HepG2 (cell line): ENCODE results near the gene RAD17. TPM values are rescaled to one million over a fixed set of nuclear protein-coding genes. Genes with fewer than 3 reads are reported as not detected.

Experiments used
- ATAC-seq: fragments of 200-7000 bp; cut with Tn5 transposase; 3 replicates; pipeline ENCODE4 v1.9.1; 2020; ENCODE audit warnings: mild to moderate bottlenecking, moderate library complexity
- BruUV-seq: library from RNA; stranded (reverse); fragments of 400-500 nt; replicated peaks from 2 replicates; lab custom pipeline; 2021; lab: Mats Ljungman, UMichigan
- CTCF ChIA-PET: fragments of 300-600 bp; formaldehyde crosslinking; extraction: SDS; loops from one replicate; lab custom pipeline; 2021; ENCODE audit warnings: low total read pairs, inconsistent platforms, low intra/inter-chr PET ratio; lab: Yijun Ruan, JAX
- POLR2A ChIA-PET: fragments of 350-600 bp; sonication (Branson Sonifier 250); formaldehyde crosslinking; loops from one replicate; lab custom pipeline; 2020; ENCODE audit warnings: antibody characterized with exemption, inconsistent platforms; lab: Yijun Ruan, JAX
- DNase-seq: peaks from one replicate; pipeline ENCODE4 v3.0.0-alpha.2; 2015; ENCODE audit warnings: low spot score
- FAIRE-seq: peaks from 3 replicates; lab custom pipeline; 2011; peaks lifted over from hg19 to GRCh38; lab: Jason Lieb, UNC
- H2AFZ ChIP-seq: one replicate; pipeline ENCODE4 v1.6.1; 2011; ENCODE audit warnings: low read length, inconsistent platforms
- H3K27ac ChIP-seq: fragments of 300-600 bp; 3 replicates; pipeline ENCODE4 v1.8.0; 2011; ENCODE audit warnings: mixed run types, mild to moderate bottlenecking, mixed read lengths, low read length, inconsistent platforms; ENCODE audit not compliant: insufficient read depth; ENCODE audit errors: extremely low read length
- H3K27me3 ChIP-seq, 2 experiments: fragments of 200-600 bp in 1 of 2; 2 replicates in 1 of 2; 3 replicates in 1 of 2; pipeline versions ENCODE4 v1.6.0 to v1.8.0; 2011; ENCODE audit warnings: low read length in 2 of 2, mild to moderate bottlenecking in 2 of 2, moderate library complexity in 2 of 2, inconsistent platforms in 1 of 2; ENCODE audit not compliant: insufficient read depth in 2 of 2, control insufficient read depth in 1 of 2
- H3K36me3 ChIP-seq, 2 experiments: fragments of 200-600 bp in 1 of 2; replicated peaks in 1 of 2; 2 replicates in 1 of 2; 3 replicates in 1 of 2; pipeline versions ENCODE4 v1.5.1 to v1.8.0; 2011; ENCODE audit warnings: low read length in 2 of 2, inconsistent platforms in 1 of 2; ENCODE audit not compliant: insufficient read depth in 2 of 2, control insufficient read depth in 1 of 2
- H3K4me1 ChIP-seq: 2 replicates; pipeline ENCODE4 v1.5.1; 2012; ENCODE audit warnings: low read length, inconsistent platforms; ENCODE audit not compliant: insufficient read depth
- H3K4me2 ChIP-seq: 2 replicates; pipeline ENCODE4 v1.6.0; 2011; ENCODE audit warnings: low read depth, low read length, inconsistent platforms
- H3K4me3 ChIP-seq, 3 experiments: fragments of 200-600 bp in 1 of 3; sonication (generic), shearing (Covaris generic) in 1 of 3; replicated peaks in 1 of 3; 2 replicates each; pipeline ENCODE4 v1.5.1; 2011 to 2016; ENCODE audit warnings: low read length in 3 of 3, inconsistent platforms in 2 of 3, low read depth in 2 of 3, mild to moderate bottlenecking in 2 of 3, control low read depth in 1 of 3, mixed read lengths in 1 of 3; ENCODE audit not compliant: insufficient read depth in 1 of 3
- H3K79me2 ChIP-seq: one replicate; pipeline ENCODE4 v1.6.1; 2011; ENCODE audit warnings: low read length, inconsistent platforms; ENCODE audit not compliant: insufficient read depth
- H3K9ac ChIP-seq: 2 replicates; pipeline ENCODE4 v1.6.0; 2011; ENCODE audit warnings: mild to moderate bottlenecking, low read depth, low read length, inconsistent platforms; ENCODE audit not compliant: insufficient read depth
- H3K9me3 ChIP-seq: 2 replicates; pipeline ENCODE4 v1.5.1; 2012; ENCODE audit warnings: mild to moderate bottlenecking, low read length
- H4K20me1 ChIP-seq: 2 replicates; pipeline ENCODE4 v1.6.0; 2011; ENCODE audit warnings: inconsistent platforms, mild to moderate bottlenecking, low read length, moderate library complexity; ENCODE audit not compliant: insufficient read depth
- CBFB ChIP-seq: sonication (generic); formaldehyde crosslinking; IDR thresholded peaks from 2 replicates; pipeline ENCODE4 v1.4.0; 2020; ENCODE audit warnings: missing genetic modification reagents
- MED13 ChIP-seq: sonication (generic); formaldehyde crosslinking; IDR thresholded peaks from 2 replicates; pipeline ENCODE4 v1.5.0; 2020; ENCODE audit warnings: missing genetic modification reagents
- SKI ChIP-seq: fragments of 450-650 bp; IDR thresholded peaks from one replicate; pipeline ENCODE4 v1.6.1; 2018; ENCODE audit warnings: mild to moderate bottlenecking; ENCODE audit not compliant: partially characterized antibody
- SP140L ChIP-seq: sonication (generic); formaldehyde crosslinking; IDR thresholded peaks from 2 replicates; pipeline ENCODE4 v1.4.0; 2020; ENCODE audit warnings: missing genetic modification reagents, borderline replicate concordance
- TFAP4 ChIP-seq: sonication (generic); IDR thresholded peaks from 2 replicates; pipeline ENCODE4 v1.6.1; 2016; ENCODE audit warnings: low read depth, borderline replicate concordance
- ZNF451 ChIP-seq: sonication (generic); formaldehyde crosslinking; IDR thresholded peaks from 2 replicates; pipeline ENCODE4 v1.5.0; 2020; ENCODE audit warnings: mild to moderate bottlenecking, missing genetic modification reagents
- ZNF713 ChIP-seq: sonication (generic); formaldehyde crosslinking; IDR thresholded peaks from 2 replicates; pipeline ENCODE4 v1.4.0; 2020; ENCODE audit warnings: mild to moderate bottlenecking, missing genetic modification reagents
- ZSCAN5A ChIP-seq: sonication (generic); formaldehyde crosslinking; IDR thresholded peaks from 2 replicates; pipeline ENCODE4 v1.8.0; 2022; ENCODE audit warnings: mild to moderate bottlenecking, missing genetic modification reagents, borderline replicate concordance
- WGBS: methylation state at CpG from one replicate; pipeline ENCODE4 v1.1.6; 2017; ENCODE audit warnings: low lambda C conversion rate; 5-methylcytosine and 5-hydroxymethylcytosine counted together
- in situ Hi-C: cut with HindIII; loops from 2 replicates; pipeline ENCODE4 v1.10.0; 2017; ENCODE audit warnings: low pct_unique_long_range_greater_than_20kb; ENCODE audit not compliant: extremely low pct_ligation_motif_present
- intact Hi-C: fragments of 100-400 bp; cut with micrococcal nuclease; formaldehyde crosslinking; loops from one replicate; pipeline ENCODE4 v1.10.0; 2022; ENCODE audit not compliant: unreplicated experiment
- polyA plus RNA-seq, 8 experiments: library from polyadenylated mRNA; depleted of rRNA in 3 of 8; stranded (reverse) in 7 of 8; unstranded in 1 of 8; fragments of >200 nt; fragmentation: Illumina TruSeq in 4 of 8; extraction: Trizol in 4 of 8; gene quantifications; 2 replicates each; pipeline versions ENCODE4 v1.2.1 to v1.2.3, GENCODE V29; 2011 to 2016; ENCODE audit warnings: low read depth in 4 of 8, missing spikeins in 1 of 8, mixed read lengths in 1 of 8; ENCODE audit not compliant: insufficient read depth in 1 of 8
- total RNA-seq, 5 experiments: library from RNA; depleted of rRNA; stranded (reverse); fragments of >200 nt; fragmentation: Illumina TruSeq; extraction: Trizol; gene quantifications; 2 replicates each; pipeline ENCODE4 v1.2.3, GENCODE V29; 2016; ENCODE audit warnings: low read depth in 1 of 5
- TF ChIP-seq, protein P1 (sequence below): fragments of 450-650 bp; IDR thresholded peaks from 2 replicates; pipeline ENCODE4 v1.6.1; 2017; ENCODE audit warnings: mild to moderate bottlenecking
- TF ChIP-seq, protein P2 (sequence below): IDR thresholded peaks from 2 replicates; pipeline ENCODE4 v1.6.1; 2016
- TF ChIP-seq, protein P3 (sequence below): sonication (generic); formaldehyde crosslinking; IDR thresholded peaks from 2 replicates; pipeline ENCODE4 v1.8.1; 2022; ENCODE audit warnings: low read depth, mild to moderate bottlenecking, missing genetic modification reagents
- TF ChIP-seq, protein P4 (sequence below): sonication (generic); formaldehyde crosslinking; IDR thresholded peaks from 2 replicates; pipeline ENCODE4 v1.4.0; 2020; ENCODE audit warnings: missing genetic modification reagents; ENCODE audit errors: not compliant biosample characterization

RAD17 gene
- total and polyA plus RNA-seq, 2 of the 13 experiments (the other 11 are each of a cell fraction or from before 2014, with no cell fraction given), result 24.0 to 25.9 TPM

DNA sequence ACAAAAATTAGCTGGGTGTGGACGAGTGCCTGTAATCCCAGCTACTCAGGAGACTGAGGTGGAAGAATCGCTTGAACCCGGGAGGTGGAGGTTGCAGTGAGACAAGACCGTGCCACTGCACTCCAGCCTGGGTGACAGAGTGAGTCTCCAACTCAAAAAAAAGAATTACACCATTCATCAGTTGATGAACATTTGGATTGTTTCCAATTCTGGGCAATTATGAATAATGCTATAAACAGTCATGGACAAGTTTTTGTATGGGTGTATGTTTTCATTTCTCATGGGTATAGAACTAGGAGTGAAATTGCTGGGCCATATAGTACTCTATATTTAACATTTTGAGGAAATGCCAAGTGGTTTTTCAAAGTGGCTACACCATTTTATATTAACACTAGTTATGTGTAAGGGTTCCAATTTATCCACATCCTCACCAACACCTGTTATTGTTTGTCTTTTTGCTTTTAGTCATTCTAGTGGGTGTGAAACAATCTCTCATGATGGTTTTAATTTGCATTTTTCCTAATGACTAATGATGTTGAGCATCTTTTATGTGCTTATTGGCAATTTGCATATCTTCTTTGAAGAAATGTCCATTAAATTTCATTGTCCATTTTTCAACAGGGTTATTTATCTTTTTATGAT is 28.0 kb upstream of the RAD17 start (continued):
- TF ChIP-seq, protein P1, sequence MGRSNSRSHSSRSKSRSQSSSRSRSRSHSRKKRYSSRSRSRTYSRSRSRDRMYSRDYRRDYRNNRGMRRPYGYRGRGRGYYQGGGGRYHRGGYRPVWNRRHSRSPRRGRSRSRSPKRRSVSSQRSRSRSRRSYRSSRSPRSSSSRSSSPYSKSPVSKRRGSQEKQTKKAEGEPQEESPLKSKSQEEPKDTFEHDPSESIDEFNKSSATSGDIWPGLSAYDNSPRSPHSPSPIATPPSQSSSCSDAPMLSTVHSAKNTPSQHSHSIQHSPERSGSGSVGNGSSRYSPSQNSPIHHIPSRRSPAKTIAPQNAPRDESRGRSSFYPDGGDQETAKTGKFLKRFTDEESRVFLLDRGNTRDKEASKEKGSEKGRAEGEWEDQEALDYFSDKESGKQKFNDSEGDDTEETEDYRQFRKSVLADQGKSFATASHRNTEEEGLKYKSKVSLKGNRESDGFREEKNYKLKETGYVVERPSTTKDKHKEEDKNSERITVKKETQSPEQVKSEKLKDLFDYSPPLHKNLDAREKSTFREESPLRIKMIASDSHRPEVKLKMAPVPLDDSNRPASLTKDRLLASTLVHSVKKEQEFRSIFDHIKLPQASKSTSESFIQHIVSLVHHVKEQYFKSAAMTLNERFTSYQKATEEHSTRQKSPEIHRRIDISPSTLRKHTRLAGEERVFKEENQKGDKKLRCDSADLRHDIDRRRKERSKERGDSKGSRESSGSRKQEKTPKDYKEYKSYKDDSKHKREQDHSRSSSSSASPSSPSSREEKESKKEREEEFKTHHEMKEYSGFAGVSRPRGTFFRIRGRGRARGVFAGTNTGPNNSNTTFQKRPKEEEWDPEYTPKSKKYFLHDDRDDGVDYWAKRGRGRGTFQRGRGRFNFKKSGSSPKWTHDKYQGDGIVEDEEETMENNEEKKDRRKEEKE, result no peak
- TF ChIP-seq ZNF713 (CRISPR knock-in tag) (no peak), ZSCAN5A (no peak), SKI (no peak)
- TF ChIP-seq, protein P2, sequence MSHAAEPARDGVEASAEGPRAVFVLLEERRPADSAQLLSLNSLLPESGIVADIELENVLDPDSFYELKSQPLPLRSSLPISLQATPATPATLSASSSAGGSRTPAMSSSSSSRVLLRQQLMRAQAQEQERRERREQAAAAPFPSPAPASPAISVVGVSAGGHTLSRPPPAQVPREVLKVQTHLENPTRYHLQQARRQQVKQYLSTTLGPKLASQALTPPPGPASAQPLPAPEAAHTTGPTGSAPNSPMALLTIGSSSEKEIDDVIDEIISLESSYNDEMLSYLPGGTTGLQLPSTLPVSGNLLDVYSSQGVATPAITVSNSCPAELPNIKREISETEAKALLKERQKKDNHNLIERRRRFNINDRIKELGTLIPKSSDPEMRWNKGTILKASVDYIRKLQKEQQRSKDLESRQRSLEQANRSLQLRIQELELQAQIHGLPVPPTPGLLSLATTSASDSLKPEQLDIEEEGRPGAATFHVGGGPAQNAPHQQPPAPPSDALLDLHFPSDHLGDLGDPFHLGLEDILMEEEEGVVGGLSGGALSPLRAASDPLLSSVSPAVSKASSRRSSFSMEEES, result no peak

DNA sequence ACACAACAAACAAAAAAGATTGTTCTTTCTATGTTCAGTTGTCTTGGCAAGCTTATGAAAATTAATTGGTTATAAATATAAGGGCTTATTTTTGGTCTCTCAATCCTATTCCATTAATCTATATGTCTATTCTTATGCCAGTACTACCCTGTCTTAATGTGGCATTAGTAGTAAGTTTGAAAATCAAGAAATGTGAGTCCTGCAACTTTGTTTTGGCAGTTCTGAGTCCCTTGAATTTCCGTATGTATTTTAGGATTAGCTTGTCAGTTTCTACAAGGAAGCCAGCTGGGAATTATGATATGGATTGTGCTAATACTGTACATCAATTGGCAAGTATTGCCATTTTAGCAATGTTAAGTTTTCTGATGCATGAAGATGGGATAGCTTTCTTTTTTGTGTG is 26.5 kb upstream of the RAD17 start:
- H3K79me2 ChIP-seq, result no peaks in the 10 kb centered on the region
- no peak overlapping the region for H3K9ac ChIP-seq
- no peaks in the 10 kb centered on the region for H3K36me3 ChIP-seq
- in situ Hi-C loops, result no loop called here
- H3K4me3 ChIP-seq, result no peak overlapping the region
- ChIA-PET CTCF (no interaction called here), POLR2A (no interaction called here)
- FAIRE-seq (no peak), DNase-seq (no peak), ATAC-seq (no peak)
- H3K27ac ChIP-seq, result no peak overlapping the region
- no peak overlapping the region for H2AFZ ChIP-seq
- intact Hi-C loops, result no loop called here
- H4K20me1 ChIP-seq, result no peaks in the 10 kb centered on the region
- peaks cover 8% of the 10 kb centered on the region for H3K4me1 ChIP-seq
- no peaks in the 10 kb centered on the region for H3K27me3 ChIP-seq
- no TSS peak for BruUV-seq
- no peaks in the 10 kb centered on the region for H3K9me3 ChIP-seq
- WGBS, result 65% methylated on average over 1 of the region's 1 CpG
- no peak overlapping the region for H3K4me2 ChIP-seq
- TF ChIP-seq ZNF451 (CRISPR knock-in tag), result no peak
- no peak for TF ChIP-seq MED13
- no peak for TF ChIP-seq SP140L (CRISPR knock-in tag)
- TF ChIP-seq, protein P3, sequence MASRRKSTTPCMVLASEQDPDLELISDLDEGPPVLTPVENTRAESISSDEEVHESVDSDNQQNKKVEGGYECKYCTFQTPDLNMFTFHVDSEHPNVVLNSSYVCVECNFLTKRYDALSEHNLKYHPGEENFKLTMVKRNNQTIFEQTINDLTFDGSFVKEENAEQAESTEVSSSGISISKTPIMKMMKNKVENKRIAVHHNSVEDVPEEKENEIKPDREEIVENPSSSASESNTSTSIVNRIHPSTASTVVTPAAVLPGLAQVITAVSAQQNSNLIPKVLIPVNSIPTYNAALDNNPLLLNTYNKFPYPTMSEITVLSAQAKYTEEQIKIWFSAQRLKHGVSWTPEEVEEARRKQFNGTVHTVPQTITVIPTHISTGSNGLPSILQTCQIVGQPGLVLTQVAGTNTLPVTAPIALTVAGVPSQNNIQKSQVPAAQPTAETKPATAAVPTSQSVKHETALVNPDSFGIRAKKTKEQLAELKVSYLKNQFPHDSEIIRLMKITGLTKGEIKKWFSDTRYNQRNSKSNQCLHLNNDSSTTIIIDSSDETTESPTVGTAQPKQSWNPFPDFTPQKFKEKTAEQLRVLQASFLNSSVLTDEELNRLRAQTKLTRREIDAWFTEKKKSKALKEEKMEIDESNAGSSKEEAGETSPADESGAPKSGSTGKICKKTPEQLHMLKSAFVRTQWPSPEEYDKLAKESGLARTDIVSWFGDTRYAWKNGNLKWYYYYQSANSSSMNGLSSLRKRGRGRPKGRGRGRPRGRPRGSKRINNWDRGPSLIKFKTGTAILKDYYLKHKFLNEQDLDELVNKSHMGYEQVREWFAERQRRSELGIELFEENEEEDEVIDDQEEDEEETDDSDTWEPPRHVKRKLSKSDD, result no peak
- TF ChIP-seq CBFB (CRISPR knock-in tag), result no peak
- TF ChIP-seq, protein P4, sequence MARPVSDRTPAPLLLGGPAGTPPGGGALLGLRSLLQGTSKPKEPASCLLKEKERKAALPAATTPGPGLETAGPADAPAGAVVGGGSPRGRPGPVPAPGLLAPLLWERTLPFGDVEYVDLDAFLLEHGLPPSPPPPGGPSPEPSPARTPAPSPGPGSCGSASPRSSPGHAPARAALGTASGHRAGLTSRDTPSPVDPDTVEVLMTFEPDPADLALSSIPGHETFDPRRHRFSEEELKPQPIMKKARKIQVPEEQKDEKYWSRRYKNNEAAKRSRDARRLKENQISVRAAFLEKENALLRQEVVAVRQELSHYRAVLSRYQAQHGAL, result no peak
- no peak for TF ChIP-seq TFAP4
